Stimulated activated naive CD4-positive, alpha-beta T cell (primary cell): ENCODE results near the gene SH3RF2.

Source experiments
- DNase-seq, 6 experiments: peaks; one replicate each; lab custom pipeline; 2025; lab: John Stamatoyannopoulos, UW

Gene SH3RF2

GRCh38 chr5:145922059-145922458, 14.3 kb upstream of the SH3RF2 start:
- no peak for DNase-seq

- DNase-seq = no peak
Measured at GRCh38 chr5:145923405-145923804, 13.0 kb upstream of the SH3RF2 start.

- DNase-seq = no peak
Measured at GRCh38 chr5:145924849-145925248, 11.5 kb upstream of the SH3RF2 start.

- no peak for DNase-seq
Measured at GRCh38 chr5:145925353-145925752, 11.0 kb upstream of the SH3RF2 start.

GRCh38 chr5:145925803-145926202, 10.6 kb upstream of the SH3RF2 start:
- DNase-seq = no peak

- DNase-seq = no peak
Measured at GRCh38 chr5:145931718-145932117, 4.7 kb upstream of the SH3RF2 start.

GRCh38 chr5:145934276-145934675, 2.1 kb upstream of the SH3RF2 start:
- DNase-seq = no peak

GRCh38 chr5:145937432-145938250, 1.3 kb downstream of the SH3RF2 start:
- DNase-seq = no peak

GRCh38 chr5:145938776-145939539, 2.6 kb downstream of the SH3RF2 start:
- DNase-seq = no peak

- DNase-seq = no peak
Measured at GRCh38 chr5:145939540-145940065, 3.2 kb downstream of the SH3RF2 start.

GRCh38 chr5:145941096-145941447, 4.7 kb downstream of the SH3RF2 start:
- DNase-seq = no peak

- no peak for DNase-seq
Measured at GRCh38 chr5:145941448-145942130, 5.2 kb downstream of the SH3RF2 start.

GRCh38 chr5:145942201-145942600, 5.8 kb downstream of the SH3RF2 start:
- no peak for DNase-seq

GRCh38 chr5:145942749-145943148, 6.4 kb downstream of the SH3RF2 start:
- no peak for DNase-seq

GRCh38 chr5:145943674-145944121, 7.3 kb downstream of the SH3RF2 start:
- no peak for DNase-seq

GRCh38 chr5:145944328-145944727, 8.0 kb downstream of the SH3RF2 start:
- no peak for DNase-seq

- DNase-seq = no peak
Measured at GRCh38 chr5:145945620-145946111, 9.3 kb downstream of the SH3RF2 start.

- no peak for DNase-seq
Measured at GRCh38 chr5:145946112-145946861, 9.9 kb downstream of the SH3RF2 start.

- DNase-seq = no peak
Measured at GRCh38 chr5:145947581-145947980, 11.2 kb downstream of the SH3RF2 start.

- DNase-seq = no peak
Measured at GRCh38 chr5:145948047-145948446, 11.7 kb downstream of the SH3RF2 start.

GRCh38 chr5:145948921-145949320, 12.5 kb downstream of the SH3RF2 start:
- no peak for DNase-seq

GRCh38 chr5:145949474-145949873, 13.1 kb downstream of the SH3RF2 start:
- DNase-seq = no peak
